CD14-positive monocyte (primary cell): ENCODE measurements around the gene EPS15. TPM values are rescaled to one million over a fixed set of nuclear protein-coding genes. Genes with fewer than 3 reads are reported as not detected.

Experiments
- DNase-seq, 3 donors: peaks; one replicate each; pipeline ENCODE4 v3.0.0-alpha.2; 2011 to 2022
- H2AFZ ChIP-seq: 2 replicates; pipeline ENCODE4 v1.6.0; 2012; ENCODE audit warnings: mild to moderate bottlenecking, low read depth, low read length, inconsistent platforms; ENCODE audit not compliant: insufficient read depth, poor library complexity, severe bottlenecking
- H3K27ac ChIP-seq, 2 donors: 1 replicate in 1 of 2; 2 replicates in 1 of 2; pipeline ENCODE4 v1.5.1; 2012 to 2013; ENCODE audit warnings: low read length in 2 of 2, control low read depth in 1 of 2, inconsistent platforms in 1 of 2, low read depth in 1 of 2, mild to moderate bottlenecking in 1 of 2
- H3K27me3 ChIP-seq, 2 donors: one replicate each; pipeline versions ENCODE4 v1.6.0 to v1.6.1; 2011 to 2013; ENCODE audit warnings: low read length in 2 of 2; ENCODE audit not compliant: control insufficient read depth in 2 of 2, insufficient read depth in 2 of 2
- H3K36me3 ChIP-seq, 2 donors: replicated peaks in 1 of 2; 1 replicate in 1 of 2; 2 replicates in 1 of 2; pipeline versions ENCODE4 v1.5.1 to v1.6.1; 2012 to 2013; ENCODE audit warnings: low read length in 2 of 2, control low read depth in 1 of 2, inconsistent platforms in 1 of 2, mild to moderate bottlenecking in 1 of 2; ENCODE audit not compliant: insufficient read depth in 2 of 2, control insufficient read depth in 1 of 2
- H3K4me1 ChIP-seq, 2 donors: 1 replicate in 1 of 2; 2 replicates in 1 of 2; pipeline versions ENCODE4 v1.5.1 to v1.6.1; 2012 to 2013; ENCODE audit warnings: low read length in 2 of 2, control low read depth in 1 of 2, inconsistent platforms in 1 of 2, mild to moderate bottlenecking in 1 of 2, moderate library complexity in 1 of 2; ENCODE audit not compliant: insufficient read depth in 2 of 2, control insufficient read depth in 1 of 2
- H3K4me2 ChIP-seq: replicated peaks from 2 replicates; pipeline ENCODE3; 2012; ENCODE audit warnings: low read length, moderate library complexity, mild to moderate bottlenecking; ENCODE audit not compliant: poor library complexity, severe bottlenecking; ENCODE audit errors: extremely low read depth
- H3K4me3 ChIP-seq, 3 experiments: fragments of 200-600 bp in 1 of 3; sonication (generic) in 1 of 3; replicated peaks in 1 of 3; 1 replicate in 2 of 3; 2 replicates in 1 of 3; pipeline ENCODE4 v1.5.1; 2011 to 2013; ENCODE audit warnings: low read length in 3 of 3, mild to moderate bottlenecking in 3 of 3, control low read depth in 2 of 3, low read depth in 2 of 3, inconsistent platforms in 1 of 3, moderate library complexity in 1 of 3
- H3K79me2 ChIP-seq: 2 replicates; pipeline ENCODE4 v1.6.0; 2012; ENCODE audit warnings: mild to moderate bottlenecking, control low read depth, inconsistent platforms, low read length, moderate library complexity; ENCODE audit not compliant: insufficient read depth
- H3K9ac ChIP-seq: 2 replicates; pipeline ENCODE4 v1.6.0; 2017; ENCODE audit warnings: low read length, mild to moderate bottlenecking; ENCODE audit not compliant: insufficient read depth, poor library complexity, severe bottlenecking
- H3K9me3 ChIP-seq, 2 donors: replicated peaks in 1 of 2; 1 replicate in 1 of 2; 2 replicates in 1 of 2; pipeline versions ENCODE4 v1.5.1 to v1.6.1; 2012 to 2013; ENCODE audit warnings: low read length in 2 of 2, control low read depth in 1 of 2; ENCODE audit not compliant: control insufficient read depth in 1 of 2, insufficient read depth in 1 of 2
- H4K20me1 ChIP-seq: 2 replicates; pipeline ENCODE4 v1.6.0; 2012; ENCODE audit warnings: mild to moderate bottlenecking, low read length, control low read depth, moderate library complexity; ENCODE audit not compliant: insufficient read depth
- H3K27ac Mint-ChIP-seq, 7 donors: one replicate each; pipeline ENCODE4 v1.8.0; 2020; ENCODE audit warnings: mild to moderate bottlenecking in 7 of 7, mixed read lengths in 7 of 7, moderate library complexity in 6 of 7, inconsistent platforms in 2 of 7
- H3K27me3 Mint-ChIP-seq, 3 donors: one replicate each; pipeline ENCODE4 v1.8.0; 2021 to 2022; ENCODE audit warnings: low read depth in 3 of 3, mild to moderate bottlenecking in 3 of 3, mixed read lengths in 3 of 3, moderate library complexity in 3 of 3, inconsistent platforms in 1 of 3
- H3K36me3 Mint-ChIP-seq, 2 donors: one replicate each; pipeline ENCODE4 v1.8.0; 2020; ENCODE audit warnings: mixed read lengths in 2 of 2, inconsistent platforms in 1 of 2, mild to moderate bottlenecking in 1 of 2
- H3K4me1 Mint-ChIP-seq: one replicate; pipeline ENCODE4 v1.8.0; 2020; ENCODE audit warnings: mild to moderate bottlenecking, mixed read lengths
- H3K4me3 Mint-ChIP-seq, 2 donors: one replicate each; pipeline ENCODE4 v1.8.0; 2020; ENCODE audit warnings: mild to moderate bottlenecking in 2 of 2, mixed read lengths in 2 of 2, moderate library complexity in 1 of 2
- H3K9me3 Mint-ChIP-seq, 7 donors: one replicate each; pipeline ENCODE4 v1.8.0; 2020 to 2022; ENCODE audit warnings: mixed read lengths in 7 of 7, mild to moderate bottlenecking in 6 of 7, moderate library complexity in 6 of 7, inconsistent platforms in 2 of 7
- CTCF ChIP-seq: fragments of 200-600 bp; IDR thresholded peaks from one replicate; pipeline ENCODE4 v1.8.0; 2022; ENCODE audit warnings: antibody characterized with exemption, mild to moderate bottlenecking
- WGBS: methylation state at CpG from one replicate; pipeline ENCODE4 v1.1.5; 2013; ENCODE audit warnings: missing lambda C conversion rate; ENCODE audit not compliant: insufficient coverage; 5-methylcytosine and 5-hydroxymethylcytosine counted together
- intact Hi-C, 2 donors: fragments of 100-400 bp; cut with micrococcal nuclease; formaldehyde crosslinking; loops; one replicate each; pipeline versions ENCODE4 v1.15.0 to v1.15.1; 2023
- polyA plus RNA-seq, 3 donors: library from polyadenylated mRNA; depleted of rRNA in 1 of 3; unstranded in 2 of 3; stranded (reverse) in 1 of 3; fragments of 300-500 nt in 2 of 3; fragments of >200 nt in 1 of 3; fragmentation: Illumina TruSeq in 2 of 3; gene quantifications; 1 replicate in 2 of 3; 2 replicates in 1 of 3; pipeline ENCODE4 v1.2.3, GENCODE V29; 2012 to 2021

Gene EPS15
- polyA plus RNA-seq, 3 donors = 26.7 to 53.6 (median 36.4) TPM

GRCh38 chr1:51354416-51354815, 164.7 kb downstream of the EPS15 start:
- no peak overlapping the region for H3K4me3 ChIP-seq
- H3K27ac ChIP-seq = no peak overlapping the region
- TF ChIP-seq CTCF = no peak
- no peak overlapping the region for H2AFZ ChIP-seq
- H3K4me2 ChIP-seq = no peak overlapping the region
- no peaks in the 10 kb centered on the region for H3K4me1 Mint-ChIP-seq
- no peaks in the 10 kb centered on the region for H3K27me3 ChIP-seq
- peaks cover 45 to 64% of the 10 kb centered on the region in 2 donors for H3K36me3 ChIP-seq
- peaks cover 47 to 53% of the 10 kb centered on the region in 2 donors for H3K36me3 Mint-ChIP-seq
- H3K9ac ChIP-seq = no peak overlapping the region
- no CpG with 5 or more reads among the region's 3 CpGs for WGBS
- no peak overlapping the region for H3K4me3 Mint-ChIP-seq
- no peaks in the 10 kb centered on the region for H4K20me1 ChIP-seq
- H3K9me3 Mint-ChIP-seq = no peaks in the 10 kb centered on the region
- H3K27ac Mint-ChIP-seq = no peak overlapping the region
- no peaks in the 10 kb centered on the region for H3K9me3 ChIP-seq
- H3K4me1 ChIP-seq = no peaks in the 10 kb centered on the region
- DNase-seq = no peak
- no peaks in the 10 kb centered on the region for H3K27me3 Mint-ChIP-seq
- intact Hi-C loops = no loop called here
- H3K79me2 ChIP-seq = no peaks in the 10 kb centered on the region

GRCh38 chr1:51351907-51352306, 167.2 kb downstream of the EPS15 start:
- no peak overlapping the region for H2AFZ ChIP-seq
- intact Hi-C loops = no loop called here
- Mint-ChIP-seq H3K4me1 (no peaks in the 10 kb centered on the region), H3K27me3 (peaks cover 2 to 8% (median 6%) of the 10 kb centered on the region in 3 donors), H3K9me3 (no peaks in the 10 kb centered on the region), H3K4me3 (no peak overlapping the region), H3K36me3 (peaks cover 30 to 31% of the 10 kb centered on the region in 2 donors), H3K27ac (no peak overlapping the region)
- no peak for TF ChIP-seq CTCF
- H3K9me3 ChIP-seq = no peaks in the 10 kb centered on the region
- no peak for DNase-seq
- no peak overlapping the region for H3K27ac ChIP-seq
- no CpG with 5 or more reads among the region's 1 CpG for WGBS
- no peak overlapping the region for H3K9ac ChIP-seq
- H3K4me2 ChIP-seq = no peak overlapping the region
- H4K20me1 ChIP-seq = no peaks in the 10 kb centered on the region
- no peaks in the 10 kb centered on the region for H3K79me2 ChIP-seq
- H3K4me1 ChIP-seq = no peaks in the 10 kb centered on the region
- H3K36me3 ChIP-seq = peaks cover 32 to 43% of the 10 kb centered on the region in 2 donors
- no peak overlapping the region for H3K4me3 ChIP-seq
- H3K27me3 ChIP-seq = peaks cover 0 to 4% of the 10 kb centered on the region in 2 donors
